ENCODE results near the gene HDAC1.

Gene HDAC1

GRCh38 chr1:32346532-32347157 lies 54.8 kb downstream of the HDAC1 start:
- Histone ChIP-seq H3K18ac (ENCODE audit: low read length) (no peak overlapping the region), H2BK5ac (ENCODE audit: low read depth, low read length, poor library complexity) (peak overlapping the region; percentile 4), H3K27ac (ENCODE audit: low read depth, low read length) (no peak overlapping the region), H2AFZ (ENCODE audit: insufficient read depth, low read length, poor library complexity) (no peak overlapping the region), H3K4ac (ENCODE audit: low read depth, low read length) (no peak overlapping the region), H2AK5ac (ENCODE audit: low read length) (no peak overlapping the region), H2BK120ac (ENCODE audit: insufficient read depth, low read length, poor library complexity) (no peak overlapping the region), H3K79me2 (ENCODE audit: control insufficient read depth, insufficient read depth, low read length, poor library complexity) (peaks cover 2% of the 10 kb centered on the region), H3K23ac (ENCODE audit: low read length) (no peak overlapping the region), H3K27me3 (ENCODE audit: insufficient read depth, low read length) (no peaks in the 10 kb centered on the region), H2BK12ac (ENCODE audit: low read length) (peak overlapping the region; percentile 6), H4K8ac (ENCODE audit: low read depth, low read length) (no peak overlapping the region), H3K9me3 (ENCODE audit: insufficient read depth, low read depth, low read length) (peaks cover 2% of the 10 kb centered on the region), H3K79me1 (ENCODE audit: low read length) (peaks cover 4% of the 10 kb centered on the region), H3K4me1 (ENCODE audit: control insufficient read depth in 1 of 2, insufficient read depth in 2 of 2, low read length in 2 of 2) (peaks cover 13 to 19% of the 10 kb centered on the region in 2 experiments), H3K4me3 (ENCODE audit: low read depth, low read length) (no peak overlapping the region), H4K12ac (ENCODE audit: low read depth, low read length) (no peak overlapping the region), H4K91ac (ENCODE audit: low read depth, low read length) (no peak overlapping the region), H3K14ac (ENCODE audit: low read length) (no peak overlapping the region), H3K36me3 (ENCODE audit: control insufficient read depth in 1 of 2, insufficient read depth in 2 of 2, low read length in 2 of 2) (no peaks in the 10 kb centered on the region), H3K9ac (ENCODE audit: low read length) (no peak overlapping the region), H3K4me2 (ENCODE audit: low read length) (no peak overlapping the region)
- no peak for DNase-seq
- no CpG with 5 or more reads among the region's 9 CpGs for WGBS (ENCODE audit: extremely low coverage, insufficient coverage, insufficient read length)

- no peak overlapping the region for H2AFZ ChIP-seq (ENCODE audit: insufficient read depth, low read length, poor library complexity)
- no peaks in the 10 kb centered on the region for H3K36me3 ChIP-seq (ENCODE audit: control insufficient read depth in 1 of 2, insufficient read depth in 2 of 2, low read length in 2 of 2)
- WGBS (ENCODE audit: extremely low coverage, insufficient coverage, insufficient read length): no CpG with 5 or more reads among the region's 8 CpGs
- H3K27ac ChIP-seq (ENCODE audit: low read depth, low read length): peak overlapping the region; percentile 20
- peaks cover 9% of the 10 kb centered on the region for H3K79me1 ChIP-seq (ENCODE audit: low read length)
- no peak overlapping the region for H3K23ac ChIP-seq (ENCODE audit: low read length)
- H4K12ac ChIP-seq (ENCODE audit: low read depth, low read length): no peak overlapping the region
- no peak overlapping the region for H3K4me2 ChIP-seq (ENCODE audit: low read length)
- H3K9me3 ChIP-seq (ENCODE audit: insufficient read depth, low read depth, low read length): peaks cover 2% of the 10 kb centered on the region
- H2BK5ac ChIP-seq (ENCODE audit: low read depth, low read length, poor library complexity): no peak overlapping the region
- no peak overlapping the region for H2BK12ac ChIP-seq (ENCODE audit: low read length)
- H3K4ac ChIP-seq (ENCODE audit: low read depth, low read length): no peak overlapping the region
- peaks cover 5% of the 10 kb centered on the region for H3K79me2 ChIP-seq (ENCODE audit: control insufficient read depth, insufficient read depth, low read length, poor library complexity)
- no peak for DNase-seq
- peaks cover 17 to 27% of the 10 kb centered on the region in 2 experiments for H3K4me1 ChIP-seq (ENCODE audit: control insufficient read depth in 1 of 2, insufficient read depth in 2 of 2, low read length in 2 of 2)
- no peak overlapping the region for H2BK120ac ChIP-seq (ENCODE audit: insufficient read depth, low read length, poor library complexity)
- H3K27me3 ChIP-seq (ENCODE audit: insufficient read depth, low read length): no peaks in the 10 kb centered on the region
- H2AK5ac ChIP-seq (ENCODE audit: low read length): no peak overlapping the region
- H4K91ac ChIP-seq (ENCODE audit: low read depth, low read length): no peak overlapping the region
- no peak overlapping the region for H3K18ac ChIP-seq (ENCODE audit: low read length)
- H3K4me3 ChIP-seq (ENCODE audit: low read depth, low read length): no peak overlapping the region
- no peak overlapping the region for H4K8ac ChIP-seq (ENCODE audit: low read depth, low read length)
- H3K14ac ChIP-seq (ENCODE audit: low read length): no peak overlapping the region
- no peak overlapping the region for H3K9ac ChIP-seq (ENCODE audit: low read length)
Observed at GRCh38 chr1:32349211-32349708, 57.4 kb downstream of the HDAC1 start.

DNA sequence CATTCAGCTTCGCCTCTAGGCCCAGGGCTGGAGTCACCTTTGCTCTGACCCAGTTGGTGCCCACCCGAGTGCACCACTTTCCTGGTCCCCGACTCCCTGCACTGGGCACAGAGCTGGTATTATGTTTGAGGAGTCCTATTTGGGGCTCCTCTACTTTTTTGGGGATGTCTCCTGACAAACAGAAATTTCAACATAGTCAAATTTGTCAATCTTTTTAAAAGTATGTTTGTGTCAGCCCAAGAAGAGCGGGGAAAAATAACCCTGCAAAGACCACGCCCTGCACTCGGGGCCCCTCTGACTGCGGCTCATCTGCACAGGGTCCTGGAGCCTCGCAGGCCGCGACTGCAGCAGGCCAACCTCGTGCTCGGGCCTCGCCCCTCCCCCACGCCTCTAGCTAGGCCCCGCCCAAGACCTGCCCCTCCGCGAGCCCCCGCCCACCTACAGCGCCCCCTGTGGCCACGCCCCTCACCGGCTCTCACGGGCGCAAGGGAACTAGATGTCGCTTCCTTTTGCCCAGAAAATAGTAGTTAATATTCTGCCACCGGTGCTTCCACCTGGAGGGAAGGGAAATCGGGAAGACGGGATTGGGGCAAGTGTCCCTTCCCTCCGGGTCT lies 59.0 kb downstream of the HDAC1 start:
- no peaks in the 10 kb centered on the region for H3K36me3 ChIP-seq (ENCODE audit: control insufficient read depth in 1 of 2, insufficient read depth in 2 of 2, low read length in 2 of 2)
- no peaks in the 10 kb centered on the region for H3K27me3 ChIP-seq (ENCODE audit: insufficient read depth, low read length)
- no peak overlapping the region for H2BK12ac ChIP-seq (ENCODE audit: low read length)
- peaks cover 9% of the 10 kb centered on the region for H3K79me1 ChIP-seq (ENCODE audit: low read length)
- no peak overlapping the region for H4K12ac ChIP-seq (ENCODE audit: low read depth, low read length)
- no peak overlapping the region for H2AK5ac ChIP-seq (ENCODE audit: low read length)
- peak; percentile 53 to 64 for DNase-seq
- no peak overlapping the region for H3K4ac ChIP-seq (ENCODE audit: low read depth, low read length)
- peak overlapping the region; percentile 43 for H2BK5ac ChIP-seq (ENCODE audit: low read depth, low read length, poor library complexity)
- peaks cover 17 to 24% of the 10 kb centered on the region in 2 experiments for H3K4me1 ChIP-seq (ENCODE audit: control insufficient read depth in 1 of 2, insufficient read depth in 2 of 2, low read length in 2 of 2)
- no peak overlapping the region for H2BK120ac ChIP-seq (ENCODE audit: insufficient read depth, low read length, poor library complexity)
- H3K23ac ChIP-seq (ENCODE audit: low read length): no peak overlapping the region
- H4K91ac ChIP-seq (ENCODE audit: low read depth, low read length): peak overlapping the region; percentile 52
- no CpG with 5 or more reads among the region's 28 CpGs for WGBS (ENCODE audit: extremely low coverage, insufficient coverage, insufficient read length)
- H3K4me2 ChIP-seq (ENCODE audit: low read length): peak overlapping the region; percentile 68
- H3K79me2 ChIP-seq (ENCODE audit: control insufficient read depth, insufficient read depth, low read length, poor library complexity): peaks cover 5% of the 10 kb centered on the region
- peak overlapping the region; percentile 81 for H4K8ac ChIP-seq (ENCODE audit: low read depth, low read length)
- H3K14ac ChIP-seq (ENCODE audit: low read length): no peak overlapping the region
- peak overlapping the region; percentile 78 for H3K4me3 ChIP-seq (ENCODE audit: low read depth, low read length)
- H3K27ac ChIP-seq (ENCODE audit: low read depth, low read length): peak overlapping the region; percentile 53
- H3K18ac ChIP-seq (ENCODE audit: low read length): peak overlapping the region; percentile 71
- no peak overlapping the region for H3K9ac ChIP-seq (ENCODE audit: low read length)
- H3K9me3 ChIP-seq (ENCODE audit: insufficient read depth, low read depth, low read length): peaks cover 2% of the 10 kb centered on the region
- H2AFZ ChIP-seq (ENCODE audit: insufficient read depth, low read length, poor library complexity): peak overlapping the region; percentile 32

- Histone ChIP-seq H4K91ac (ENCODE audit: low read depth, low read length) (peak overlapping the region; percentile 80), H3K36me3 (ENCODE audit: control insufficient read depth in 1 of 2, insufficient read depth in 2 of 2, low read length in 2 of 2) (no peaks in the 10 kb centered on the region), H3K4me3 (ENCODE audit: low read depth, low read length) (peak overlapping the region; percentile 78), H2BK5ac (ENCODE audit: low read depth, low read length, poor library complexity) (peak overlapping the region; percentile 77), H3K79me2 (ENCODE audit: control insufficient read depth, insufficient read depth, low read length, poor library complexity) (peaks cover 5% of the 10 kb centered on the region), H3K23ac (ENCODE audit: low read length) (no peak overlapping the region), H3K9me3 (ENCODE audit: insufficient read depth, low read depth, low read length) (peaks cover 2% of the 10 kb centered on the region), H4K12ac (ENCODE audit: low read depth, low read length) (peak overlapping the region; percentile 69), H3K4me2 (ENCODE audit: low read length) (peak overlapping the region; percentile 87), H2BK120ac (ENCODE audit: insufficient read depth, low read length, poor library complexity) (peak overlapping the region; percentile 72), H3K9ac (ENCODE audit: low read length) (peak overlapping the region; percentile 62), H3K4ac (ENCODE audit: low read depth, low read length) (peak overlapping the region; percentile 50), H2BK12ac (ENCODE audit: low read length) (no peak overlapping the region), H3K27ac (ENCODE audit: low read depth, low read length) (peak overlapping the region; percentile 71), H3K18ac (ENCODE audit: low read length) (peak overlapping the region; percentile 82), H3K4me1 (ENCODE audit: control insufficient read depth in 1 of 2, insufficient read depth in 2 of 2, low read length in 2 of 2) (peaks cover 12 to 19% of the 10 kb centered on the region in 2 experiments), H4K8ac (ENCODE audit: low read depth, low read length) (peak overlapping the region; percentile 92), H3K27me3 (ENCODE audit: insufficient read depth, low read length) (no peaks in the 10 kb centered on the region), H2AK5ac (ENCODE audit: low read length) (peak overlapping the region; percentile 1), H3K14ac (ENCODE audit: low read length) (peak overlapping the region; percentile 38), H3K79me1 (ENCODE audit: low read length) (peaks cover 9% of the 10 kb centered on the region), H2AFZ (ENCODE audit: insufficient read depth, low read length, poor library complexity) (peak overlapping the region; percentile 83)
- peak; percentile 87 to 92 for DNase-seq
- WGBS (ENCODE audit: extremely low coverage, insufficient coverage, insufficient read length): no CpG with 5 or more reads among the region's 75 CpGs
Observed at GRCh38 chr1:32351399-32352238, 59.7 kb downstream of the HDAC1 start.
